ENCODE data around the gene C10orf90.

C10orf90 gene

GRCh38 chr10:126621846-126622245 lies 48.6 kb downstream of the C10orf90 start:
- Histone ChIP-seq H3K79me2 (ENCODE audit: insufficient read depth, low read length) (no peaks in the 10 kb centered on the region), H3K4me3 (ENCODE audit: insufficient read depth, low read length, poor library complexity, severe bottlenecking) (no peak overlapping the region), H2AFZ (ENCODE audit: low read depth, low read length, severe bottlenecking) (no peak overlapping the region), H3K4me2 (ENCODE audit: low read depth, low read length, poor library complexity, severe bottlenecking) (no peak overlapping the region), H3K9ac (ENCODE audit: low read length) (no peak overlapping the region), H3K27me3 (ENCODE audit: low read length) (no peaks in the 10 kb centered on the region), H3K27ac (ENCODE audit: low read depth, low read length) (no peak overlapping the region), H3K9me2 (replicated peaks; ENCODE audit: insufficient read depth, low read length) (no peaks in the 10 kb centered on the region), H4K20me1 (ENCODE audit: low read depth, low read length) (no peaks in the 10 kb centered on the region), H3K9me3 (ENCODE audit: insufficient read depth, low read length) (no peaks in the 10 kb centered on the region), H3K36me3 (ENCODE audit: low read length) (no peaks in the 10 kb centered on the region), H3F3A (ENCODE audit: insufficient read depth) (no peaks in the 10 kb centered on the region)
- no peak for TF ChIP-seq EZH2phosphoT487 (conservative IDR thresholded peaks at IDR 0.05; ENCODE audit: low read length)
- TF ChIP-seq CTCF (IDR thresholded peaks at IDR 0.05; ENCODE audit: insufficient read depth, low read length, poor library complexity, severe bottlenecking), result no peak

- no peaks in the 10 kb centered on the region for H3K79me2 ChIP-seq (ENCODE audit: insufficient read depth, low read length)
- no peak overlapping the region for H2AFZ ChIP-seq (ENCODE audit: low read depth, low read length, severe bottlenecking)
- H3K9me2 ChIP-seq (replicated peaks; ENCODE audit: insufficient read depth, low read length), result no peaks in the 10 kb centered on the region
- no peak overlapping the region for H3K4me2 ChIP-seq (ENCODE audit: low read depth, low read length, poor library complexity, severe bottlenecking)
- no peak overlapping the region for H3K4me3 ChIP-seq (ENCODE audit: insufficient read depth, low read length, poor library complexity, severe bottlenecking)
- no peaks in the 10 kb centered on the region for H3K9me3 ChIP-seq (ENCODE audit: insufficient read depth, low read length)
- TF ChIP-seq CTCF (IDR thresholded peaks at IDR 0.05; ENCODE audit: insufficient read depth, low read length, poor library complexity, severe bottlenecking) (no peak), EZH2phosphoT487 (conservative IDR thresholded peaks at IDR 0.05; ENCODE audit: low read length) (no peak)
- H3K36me3 ChIP-seq (ENCODE audit: low read length), result no peaks in the 10 kb centered on the region
- no peaks in the 10 kb centered on the region for H3F3A ChIP-seq (ENCODE audit: insufficient read depth)
- H4K20me1 ChIP-seq (ENCODE audit: low read depth, low read length), result no peaks in the 10 kb centered on the region
- H3K27me3 ChIP-seq (ENCODE audit: low read length), result no peaks in the 10 kb centered on the region
- H3K27ac ChIP-seq (ENCODE audit: low read depth, low read length), result no peak overlapping the region
- H3K9ac ChIP-seq (ENCODE audit: low read length), result no peak overlapping the region
Measured at GRCh38 chr10:126618466-126618865, 52.0 kb downstream of the C10orf90 start.

- Histone ChIP-seq H3K9me3 (ENCODE audit: insufficient read depth, low read length) (no peaks in the 10 kb centered on the region), H3K36me3 (ENCODE audit: low read length) (no peaks in the 10 kb centered on the region), H3K79me2 (ENCODE audit: insufficient read depth, low read length) (no peaks in the 10 kb centered on the region), H3K4me2 (ENCODE audit: low read depth, low read length, poor library complexity, severe bottlenecking) (no peak overlapping the region), H3K27ac (ENCODE audit: low read depth, low read length) (no peak overlapping the region), H2AFZ (ENCODE audit: low read depth, low read length, severe bottlenecking) (no peak overlapping the region), H3F3A (ENCODE audit: insufficient read depth) (no peaks in the 10 kb centered on the region), H3K9me2 (replicated peaks; ENCODE audit: insufficient read depth, low read length) (no peaks in the 10 kb centered on the region), H3K9ac (ENCODE audit: low read length) (no peak overlapping the region), H3K27me3 (ENCODE audit: low read length) (no peaks in the 10 kb centered on the region), H3K4me3 (ENCODE audit: insufficient read depth, low read length, poor library complexity, severe bottlenecking) (no peak overlapping the region), H4K20me1 (ENCODE audit: low read depth, low read length) (no peaks in the 10 kb centered on the region)
- TF ChIP-seq CTCF (IDR thresholded peaks at IDR 0.05; ENCODE audit: insufficient read depth, low read length, poor library complexity, severe bottlenecking) (no peak), EZH2phosphoT487 (conservative IDR thresholded peaks at IDR 0.05; ENCODE audit: low read length) (no peak)
Measured at GRCh38 chr10:126617733-126618132, 52.8 kb downstream of the C10orf90 start.

Measured in SU-DHL-6 (cell line).